Body of pancreas (tissue), 4 donors: Measurements from ENCODE around the gene HS1BP3.

Experiments used
- CTCF ChIP-seq, 7 experiments: fragments of 450-650 bp in 4 of 7; fragments of 200-600 bp in 3 of 7; sonication (generic) in 3 of 7; IDR thresholded peaks; one replicate each; pipeline ENCODE4 v1.5.1; 2016 to 2019; ENCODE audit warnings: antibody characterized with exemption in 7 of 7
- POLR2A ChIP-seq, 3 donors: fragments of 450-650 bp; IDR thresholded peaks; one replicate each; pipeline ENCODE4 v1.6.1; 2016; ENCODE audit warnings: antibody characterized with exemption in 3 of 3, mild to moderate bottlenecking in 2 of 3

GRCh38 chr2:20574423-20574911 is 76.4 kb downstream of the HS1BP3 start:
- TF ChIP-seq CTCF (IDR thresholded peaks at IDR 0.05) (no peak), POLR2A (IDR thresholded peaks at IDR 0.05) (no peak)
